ENCODE results near the gene PAXX.

PAXX gene

GRCh38 chr9:137006116-137007003 is 14.1 kb downstream of the PAXX start:
- no peak for DNase-seq

DNA sequence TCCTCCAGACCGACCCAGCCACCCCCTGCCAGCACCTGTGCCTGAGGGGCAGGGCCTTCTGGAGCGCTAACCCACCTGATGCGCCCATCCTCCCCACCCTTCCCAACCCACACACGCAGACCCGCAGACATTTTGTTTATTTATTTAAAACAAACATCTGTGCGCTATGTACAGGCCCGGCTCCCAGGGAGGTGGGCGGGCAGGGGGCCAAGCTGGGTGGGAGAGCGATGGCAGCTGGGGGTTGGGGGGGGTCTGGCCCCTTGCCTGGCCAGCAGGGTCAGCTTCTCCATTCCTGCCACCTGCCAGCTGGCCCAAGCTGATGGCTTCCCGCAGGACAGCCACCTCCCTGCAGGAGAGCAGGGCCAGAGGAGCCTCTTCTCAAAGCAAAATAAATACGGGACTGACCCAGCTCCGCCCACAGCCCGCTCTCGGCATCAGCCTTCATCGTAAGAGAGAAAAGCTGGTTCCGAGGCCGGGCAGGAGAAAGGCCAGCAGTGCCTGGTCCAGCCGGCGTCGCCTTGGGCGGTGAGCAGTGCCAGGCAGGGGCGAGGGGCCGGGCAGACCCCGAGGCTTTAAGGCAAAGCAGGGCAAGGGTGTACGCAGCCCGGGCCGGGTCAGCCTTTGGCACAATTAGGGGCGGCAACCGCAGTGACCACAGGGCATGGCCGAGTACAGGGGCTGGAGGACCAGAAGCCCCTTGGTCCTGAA is 15.0 kb downstream of the PAXX start:
- no peak for DNase-seq

DNA sequence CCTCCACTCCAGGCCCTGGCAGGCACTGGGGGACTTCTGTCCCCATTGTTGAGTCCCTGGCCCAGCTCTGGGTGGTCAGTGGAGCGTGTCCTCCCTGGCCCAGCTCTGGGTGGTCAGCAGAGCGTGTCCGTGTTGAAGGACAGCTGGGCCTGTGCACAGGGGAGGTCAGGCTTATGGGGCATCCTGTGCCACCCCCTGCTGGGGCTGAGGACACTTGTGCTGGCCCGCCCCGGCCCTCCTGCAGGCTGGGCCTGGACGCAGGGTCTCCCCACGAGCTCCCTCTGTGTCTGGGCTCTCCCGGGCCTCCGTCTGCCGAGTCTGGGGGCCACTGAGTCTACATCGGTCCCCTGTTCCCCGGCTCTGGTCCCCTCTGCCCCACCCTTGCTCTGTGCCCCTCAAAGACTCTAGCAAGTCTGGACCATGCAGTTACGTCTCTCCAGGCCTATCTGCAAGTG is 15.6 kb downstream of the PAXX start:
- no peak for DNase-seq

DNA sequence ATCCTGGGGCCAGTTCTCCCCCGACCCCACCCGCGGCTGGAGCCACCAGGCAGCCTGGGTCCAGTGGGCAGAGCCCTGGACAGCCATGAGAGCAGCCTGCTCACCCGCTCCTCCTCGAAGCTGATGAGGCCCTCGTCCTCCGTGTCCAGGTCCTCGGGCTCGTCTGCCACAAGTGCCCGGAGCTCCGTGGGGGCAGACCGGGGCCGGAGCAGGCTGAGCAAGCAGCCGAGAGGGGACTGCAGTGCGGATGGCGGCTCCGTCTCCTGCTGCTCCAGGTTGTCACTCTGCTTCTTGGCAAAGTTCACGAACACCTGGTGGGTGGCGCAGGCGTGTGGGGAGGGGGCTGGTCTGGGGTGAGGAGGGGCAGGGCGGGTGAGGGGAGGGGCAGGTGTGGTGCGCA is 16.1 kb downstream of the PAXX start:
- DNase-seq = no peak

GRCh38 chr9:137009217-137009616 is 17.0 kb downstream of the PAXX start:
- DNase-seq = no peak

- no peak for DNase-seq
These were observed 17.9 kb downstream of the PAXX start for GRCh38 chr9:137009938-137010732.

DNA sequence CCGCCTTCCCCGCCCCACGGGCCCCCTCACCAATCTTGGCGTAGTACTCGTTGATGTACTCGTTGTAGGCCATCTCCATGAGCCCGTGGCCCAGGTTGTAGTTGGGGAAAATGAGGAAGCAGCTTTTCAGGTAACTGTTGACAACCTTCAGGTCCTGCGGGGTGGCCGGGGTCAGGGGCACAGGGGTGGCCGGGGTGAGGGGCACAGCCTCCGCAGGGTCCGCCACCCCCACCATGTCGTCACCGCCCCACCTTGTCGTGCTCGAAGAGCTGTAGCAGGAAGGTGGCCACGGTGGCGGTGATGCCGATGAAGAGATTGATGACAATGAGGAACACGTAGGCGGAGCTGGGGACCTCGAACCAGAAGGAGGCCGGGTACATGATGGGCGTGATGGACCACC is 18.9 kb downstream of the PAXX start:
- DNase-seq = no peak

DNA sequence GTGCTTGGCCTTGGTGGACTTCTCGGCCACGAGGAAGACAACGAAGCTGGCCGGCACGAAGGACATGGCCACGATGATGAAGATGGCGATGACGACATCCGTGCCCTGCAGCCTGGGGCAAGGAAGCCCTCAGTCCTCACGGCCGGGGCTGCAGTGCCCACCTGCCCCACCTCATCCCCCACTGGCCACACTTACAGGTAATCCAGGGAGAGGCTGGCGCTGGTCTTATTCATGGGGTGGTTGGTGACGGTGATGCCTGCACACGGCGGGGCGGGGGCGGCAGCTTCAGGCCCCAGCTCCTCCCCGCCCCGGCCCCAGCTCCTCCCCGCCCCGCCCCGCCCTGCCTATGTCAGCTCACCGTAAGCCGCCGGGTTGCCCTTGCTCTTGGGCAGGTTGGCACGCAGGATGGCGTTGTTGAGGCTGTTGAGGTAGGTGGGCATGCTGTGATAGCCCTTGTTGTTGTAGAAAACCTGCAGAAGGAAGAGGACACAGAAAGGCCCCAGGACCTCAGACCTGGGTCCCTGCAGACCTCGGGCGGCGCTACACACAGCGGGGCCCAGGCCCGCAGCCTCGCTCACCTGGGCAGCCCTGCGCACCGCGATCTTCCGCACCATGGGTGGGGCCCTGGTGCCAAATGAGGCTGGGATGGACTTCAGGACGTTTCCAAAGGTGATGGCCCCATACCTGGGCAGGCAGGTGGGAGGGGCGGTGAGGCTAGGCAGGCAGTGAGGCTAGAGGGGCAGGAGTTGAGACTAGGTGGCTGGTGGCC is 19.9 kb downstream of the PAXX start:
- no peak for DNase-seq

DNA sequence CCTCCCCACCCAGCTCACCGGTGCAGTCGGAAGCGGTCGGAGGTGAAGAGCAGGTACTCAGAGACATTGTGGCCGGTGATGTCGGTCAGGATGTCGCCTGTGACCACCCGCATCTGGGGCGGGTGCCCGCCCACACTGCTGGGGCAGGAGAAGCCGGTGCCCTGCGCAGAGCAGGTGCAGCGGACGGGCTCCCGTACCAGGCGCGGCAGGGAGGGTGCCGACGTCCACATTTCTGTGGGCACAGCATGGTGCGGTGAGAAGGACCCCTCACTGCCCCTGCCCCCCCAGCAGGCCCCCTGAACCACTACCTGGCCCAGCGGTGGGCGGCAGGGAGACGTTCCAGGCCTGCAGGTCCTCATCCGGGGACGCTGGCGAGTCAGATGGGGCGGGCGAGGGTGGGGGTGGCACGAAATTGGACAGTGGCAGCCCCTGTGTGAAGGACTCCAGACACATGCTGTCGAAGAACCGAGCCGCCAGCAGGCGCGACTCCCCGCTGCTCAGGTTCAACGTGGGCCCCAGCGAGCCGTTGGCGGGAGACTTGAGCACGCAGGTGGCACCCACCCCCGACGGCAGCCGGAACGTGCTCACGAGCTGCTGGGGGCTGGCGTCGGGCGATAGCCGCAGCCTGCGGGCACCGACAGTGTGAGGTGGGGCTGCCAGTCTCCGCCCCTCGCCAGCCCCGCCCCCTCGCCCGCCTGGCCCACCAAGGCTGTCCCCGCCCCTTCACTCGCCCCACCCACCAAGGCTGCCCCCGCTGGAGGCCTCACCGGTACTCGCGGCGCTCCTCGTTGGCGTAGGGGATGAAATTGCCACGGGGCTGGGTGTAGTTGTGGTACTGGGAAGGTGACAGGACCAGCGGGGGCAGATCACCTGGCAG is 20.7 kb downstream of the PAXX start:
- DNase-seq = no peak

DNA sequence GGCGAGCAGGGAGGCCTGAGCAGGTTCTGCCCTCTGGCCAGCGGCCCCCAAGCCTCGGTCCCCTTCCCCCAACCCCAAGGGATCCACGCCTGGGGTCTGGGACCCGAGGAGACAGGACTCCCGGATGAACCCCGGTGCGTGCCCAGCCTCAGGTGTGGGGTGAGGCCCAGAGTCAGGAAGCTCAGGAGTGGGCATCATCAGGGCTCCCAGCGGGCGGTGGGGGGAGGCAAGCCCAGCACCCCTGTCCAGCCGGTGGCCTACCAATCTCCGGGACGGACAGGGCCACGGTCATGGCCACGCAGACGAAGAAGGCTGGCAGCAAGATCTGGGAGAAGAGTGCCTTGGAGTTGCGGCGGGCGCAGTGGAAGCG is 21.3 kb downstream of the PAXX start:
- DNase-seq = no peak

DNA sequence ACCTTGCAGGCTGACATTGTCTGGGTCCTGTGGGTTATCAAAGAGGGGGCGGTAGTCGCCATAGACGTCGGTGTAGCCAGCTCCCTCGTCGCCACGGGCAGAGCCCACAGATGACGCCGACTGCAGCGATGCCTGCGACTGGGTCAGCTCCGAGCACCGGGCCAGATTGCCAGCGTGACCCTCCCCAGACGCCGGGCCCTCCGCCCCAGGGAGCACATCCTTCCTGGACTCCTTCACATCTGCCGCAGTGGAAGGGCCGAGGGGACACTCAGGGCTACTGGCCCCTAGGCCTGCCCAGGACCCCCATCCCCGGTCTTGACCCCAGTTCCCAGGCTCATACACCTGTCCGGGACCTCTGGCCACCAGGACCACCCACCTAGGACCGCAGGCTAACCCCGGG is 21.9 kb downstream of the PAXX start:
- DNase-seq = no peak

DNA sequence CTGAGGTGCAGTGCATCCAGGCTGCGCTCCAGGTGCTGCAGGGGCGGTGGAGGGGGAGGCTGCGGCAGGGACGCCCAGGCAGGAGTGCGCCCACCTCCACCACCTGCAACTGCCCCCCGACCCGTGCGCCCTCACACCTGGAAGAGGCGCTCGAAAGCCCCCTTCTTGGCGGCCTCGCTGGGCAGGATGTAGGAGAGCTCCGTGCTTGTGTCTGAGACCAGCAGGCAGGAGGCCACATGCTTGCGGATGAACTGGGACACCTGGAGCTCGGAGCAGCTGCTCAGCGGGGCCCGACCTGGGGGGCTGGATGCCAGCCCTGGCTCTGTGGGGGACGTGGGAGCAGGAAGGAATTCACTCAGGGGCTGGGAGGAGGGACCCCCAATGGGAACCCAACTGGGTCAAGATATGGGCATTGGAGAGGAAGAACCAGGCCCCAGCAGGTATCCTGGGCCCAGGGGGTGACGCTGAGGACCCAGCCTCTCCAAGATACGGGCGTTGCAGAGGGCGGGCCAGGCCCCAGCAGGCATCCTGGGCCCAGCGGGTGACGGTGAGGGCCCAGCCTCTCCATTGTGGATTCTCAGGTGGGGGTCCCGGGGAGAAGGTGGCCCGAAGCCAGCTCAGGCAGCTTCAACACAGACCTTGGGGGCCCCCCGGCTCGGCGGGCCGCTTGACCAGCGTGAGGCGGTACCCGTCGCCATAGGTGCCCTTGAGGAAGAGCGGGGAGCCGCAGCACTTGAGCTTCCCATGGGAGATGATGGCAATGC is 22.7 kb downstream of the PAXX start:
- no peak for DNase-seq

DNA sequence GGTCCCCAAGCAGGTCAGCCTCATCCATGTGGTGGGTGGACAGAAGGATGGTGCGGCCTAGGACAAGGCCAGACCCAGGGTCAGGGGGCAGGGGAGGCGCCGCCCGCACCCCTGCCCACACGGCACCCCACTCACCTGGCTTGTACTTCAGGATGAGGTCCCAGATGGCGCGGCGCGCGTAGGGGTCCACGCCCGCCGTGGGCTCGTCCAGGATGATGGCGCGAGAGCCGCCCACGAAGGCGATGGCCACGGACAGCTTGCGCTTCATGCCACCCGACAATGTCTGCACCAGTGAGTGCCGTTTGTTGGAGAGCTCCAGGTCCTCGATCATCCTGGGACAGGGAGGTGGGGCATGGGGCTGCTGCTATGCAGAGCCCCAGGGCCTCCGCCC is 23.3 kb downstream of the PAXX start:
- no peak for DNase-seq

GRCh38 chr9:137015976-137016375 is 23.8 kb downstream of the PAXX start:
- DNase-seq = no peak

DNA sequence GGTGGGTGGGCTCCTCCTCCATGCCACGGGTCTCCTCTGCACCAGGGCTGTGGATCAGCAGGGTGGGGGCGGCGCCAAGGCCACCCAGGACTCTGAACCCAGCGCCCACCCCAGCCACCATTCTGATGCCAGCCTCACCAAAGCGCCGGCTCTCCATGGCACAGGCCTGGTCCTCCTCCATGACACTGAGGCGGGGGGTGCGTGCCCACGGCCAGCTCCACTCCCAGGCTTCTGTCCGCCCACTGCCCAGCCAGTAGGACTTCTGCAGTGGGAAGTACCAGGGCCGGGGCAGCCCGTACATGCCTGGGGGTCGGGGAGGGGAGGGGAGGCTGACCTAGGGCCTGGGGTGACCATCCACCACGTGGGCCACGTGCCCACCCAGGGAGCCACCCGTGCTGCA is 24.2 kb downstream of the PAXX start:
- no peak for DNase-seq

GRCh38 chr9:137017071-137017470 is 24.8 kb downstream of the PAXX start:
- DNase-seq = no peak

DNA sequence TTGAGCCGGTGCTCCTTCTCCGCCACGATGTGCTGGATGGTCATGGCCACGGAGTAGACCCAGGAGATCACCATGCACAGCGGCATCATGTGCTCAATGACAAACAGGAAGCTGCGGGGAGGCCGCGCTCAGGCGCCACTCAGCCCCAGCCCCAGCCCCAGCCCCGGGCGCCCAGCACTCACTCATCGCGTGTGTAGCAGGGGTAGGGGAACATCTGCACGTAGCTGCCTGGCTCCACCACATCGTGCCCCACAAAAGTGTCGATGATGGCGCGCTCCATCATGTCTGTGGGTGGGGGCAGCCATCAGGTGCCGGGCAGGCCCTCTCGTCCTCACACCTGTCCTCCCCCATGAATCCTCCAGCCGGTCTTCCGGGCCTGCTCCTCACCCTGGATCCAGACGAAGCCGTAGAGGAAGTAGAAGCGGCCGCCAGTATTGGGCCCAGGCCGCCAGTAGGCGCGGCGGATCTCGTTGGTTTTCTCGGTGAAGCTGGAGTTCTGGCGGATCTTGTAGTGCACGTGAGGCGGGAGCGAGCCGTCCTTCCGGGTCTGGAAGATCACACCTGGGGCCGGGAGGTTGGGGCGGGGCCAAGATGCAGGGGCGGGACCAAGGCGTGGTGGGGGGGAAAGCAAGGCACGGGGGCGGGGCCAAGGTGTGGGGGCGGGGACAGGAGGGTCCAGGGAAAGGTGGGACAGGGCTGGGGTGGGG is 25.7 kb downstream of the PAXX start:
- DNase-seq = no peak

DNA sequence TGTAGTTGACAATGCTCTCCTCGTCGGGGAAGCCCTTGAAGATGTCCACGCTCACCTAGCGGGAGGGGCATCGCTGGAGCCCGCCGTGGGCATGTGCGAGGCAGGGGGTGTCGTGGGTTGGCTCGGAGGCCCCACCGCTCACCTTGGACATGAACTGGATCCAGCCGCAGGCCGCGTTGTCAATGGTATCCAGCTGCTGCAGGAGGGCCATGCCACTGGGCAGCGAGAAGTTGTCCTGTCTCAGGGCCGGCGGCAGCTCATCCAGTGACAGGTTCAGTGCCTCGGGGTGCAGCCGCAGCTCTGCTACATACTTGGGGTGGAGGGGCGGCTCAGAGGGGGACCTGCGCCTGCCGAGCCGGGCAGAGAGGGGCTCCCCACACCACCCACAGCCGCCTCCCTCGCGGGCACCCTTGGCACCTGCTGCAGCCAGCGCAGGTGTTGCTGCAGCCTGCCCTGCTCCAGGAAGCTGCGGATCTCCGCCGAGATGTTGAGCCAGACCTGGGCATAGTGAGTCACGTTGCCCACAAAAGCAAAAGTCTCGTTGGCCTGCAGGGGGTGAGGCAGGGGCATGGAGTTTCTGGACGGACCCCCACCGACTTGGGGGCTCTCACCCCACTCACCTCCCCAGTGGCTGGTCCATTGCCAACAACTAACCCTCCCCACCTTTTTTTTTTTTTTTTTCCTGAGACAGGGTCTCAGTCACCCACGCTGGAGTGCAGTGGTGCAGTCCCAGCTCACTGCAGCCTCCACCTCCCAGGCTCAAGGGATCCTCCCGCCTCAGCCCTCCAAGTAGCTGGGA is 26.7 kb downstream of the PAXX start:
- DNase-seq = no peak

Measured in CD4-positive, alpha-beta T cell treated with Interleukin-6 for 4 hours (primary cell).